Progenitor cell of endocrine pancreas (in vitro differentiated cells): Measurements from ENCODE around the gene IDI1. TPM values are rescaled to one million over a fixed set of nuclear protein-coding genes. Genes with fewer than 3 reads are reported as not detected.

ENCODE experiments used
- DNase-seq: peaks from one replicate; pipeline ENCODE4 v3.0.0; 2021; ENCODE audit warnings: low spot score; ENCODE audit not compliant: unreplicated experiment
- H3K27ac Mint-ChIP-seq: 2 replicates; pipeline ENCODE4 v1.8.0; 2021; ENCODE audit warnings: mild to moderate bottlenecking, moderate library complexity, mixed read lengths
- H3K27me3 Mint-ChIP-seq: 2 replicates; pipeline ENCODE4 v1.8.0; 2021; ENCODE audit warnings: mixed read lengths
- H3K36me3 Mint-ChIP-seq: 2 replicates; pipeline ENCODE4 v1.8.0; 2022; ENCODE audit warnings: mixed read lengths; ENCODE audit not compliant: insufficient read depth
- H3K4me1 Mint-ChIP-seq: 2 replicates; pipeline ENCODE4 v1.8.0; 2021; ENCODE audit warnings: low read depth, mixed read lengths
- H3K4me3 Mint-ChIP-seq: 2 replicates; pipeline ENCODE4 v1.8.0; 2021; ENCODE audit warnings: low read depth, mild to moderate bottlenecking, moderate library complexity, mixed read lengths
- H3K9me3 Mint-ChIP-seq: 2 replicates; pipeline ENCODE4 v1.8.0; 2021; ENCODE audit warnings: low read depth, mixed read lengths
- total RNA-seq: library from RNA; stranded (reverse); gene quantifications from 2 replicates; pipeline ENCODE4 v1.2.1, GENCODE V29; 2021
- TF ChIP-seq, protein P1 (sequence below): fragments of 200-600 bp; sonication (generic); IDR thresholded peaks from one replicate; pipeline ENCODE4 v1.5.0; 2021; ENCODE audit warnings: antibody characterized with exemption, mild to moderate bottlenecking; ENCODE audit not compliant: unreplicated experiment

IDI1 gene
- total RNA-seq, 1 donor from 2014 or later, result 46.3 TPM

DNA sequence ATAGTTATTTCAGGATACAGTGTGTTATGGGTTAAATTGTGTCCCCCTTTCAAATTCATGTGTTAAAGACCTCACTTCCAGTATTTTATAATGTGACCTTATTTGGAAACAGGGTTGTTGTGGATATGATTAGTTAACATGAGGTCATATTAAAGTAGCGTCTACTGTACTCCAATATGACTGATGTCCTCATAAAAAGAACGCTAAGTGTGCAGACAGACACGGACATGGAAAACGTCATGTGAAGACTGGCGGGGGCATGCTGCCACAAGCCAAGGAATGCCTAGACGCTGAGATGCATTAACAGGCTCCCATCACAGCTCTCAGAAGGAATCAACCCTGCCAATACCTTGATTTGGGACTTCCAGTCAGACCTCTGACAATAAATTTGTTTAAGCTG lies 5.8 kb upstream of the IDI1 start:
- no peak for DNase-seq
- H3K4me3 Mint-ChIP-seq, result peak overlapping the region; percentile 91
- no peaks in the 10 kb centered on the region for H3K27me3 Mint-ChIP-seq
- peaks cover 7% of the 10 kb centered on the region for H3K36me3 Mint-ChIP-seq
- peak overlapping the region; percentile 71 for H3K27ac Mint-ChIP-seq
- H3K9me3 Mint-ChIP-seq, result no peaks in the 10 kb centered on the region
- TF ChIP-seq, protein P1, sequence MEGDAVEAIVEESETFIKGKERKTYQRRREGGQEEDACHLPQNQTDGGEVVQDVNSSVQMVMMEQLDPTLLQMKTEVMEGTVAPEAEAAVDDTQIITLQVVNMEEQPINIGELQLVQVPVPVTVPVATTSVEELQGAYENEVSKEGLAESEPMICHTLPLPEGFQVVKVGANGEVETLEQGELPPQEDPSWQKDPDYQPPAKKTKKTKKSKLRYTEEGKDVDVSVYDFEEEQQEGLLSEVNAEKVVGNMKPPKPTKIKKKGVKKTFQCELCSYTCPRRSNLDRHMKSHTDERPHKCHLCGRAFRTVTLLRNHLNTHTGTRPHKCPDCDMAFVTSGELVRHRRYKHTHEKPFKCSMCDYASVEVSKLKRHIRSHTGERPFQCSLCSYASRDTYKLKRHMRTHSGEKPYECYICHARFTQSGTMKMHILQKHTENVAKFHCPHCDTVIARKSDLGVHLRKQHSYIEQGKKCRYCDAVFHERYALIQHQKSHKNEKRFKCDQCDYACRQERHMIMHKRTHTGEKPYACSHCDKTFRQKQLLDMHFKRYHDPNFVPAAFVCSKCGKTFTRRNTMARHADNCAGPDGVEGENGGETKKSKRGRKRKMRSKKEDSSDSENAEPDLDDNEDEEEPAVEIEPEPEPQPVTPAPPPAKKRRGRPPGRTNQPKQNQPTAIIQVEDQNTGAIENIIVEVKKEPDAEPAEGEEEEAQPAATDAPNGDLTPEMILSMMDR, result no peak
- peaks cover 35% of the 10 kb centered on the region for H3K4me1 Mint-ChIP-seq

DNA sequence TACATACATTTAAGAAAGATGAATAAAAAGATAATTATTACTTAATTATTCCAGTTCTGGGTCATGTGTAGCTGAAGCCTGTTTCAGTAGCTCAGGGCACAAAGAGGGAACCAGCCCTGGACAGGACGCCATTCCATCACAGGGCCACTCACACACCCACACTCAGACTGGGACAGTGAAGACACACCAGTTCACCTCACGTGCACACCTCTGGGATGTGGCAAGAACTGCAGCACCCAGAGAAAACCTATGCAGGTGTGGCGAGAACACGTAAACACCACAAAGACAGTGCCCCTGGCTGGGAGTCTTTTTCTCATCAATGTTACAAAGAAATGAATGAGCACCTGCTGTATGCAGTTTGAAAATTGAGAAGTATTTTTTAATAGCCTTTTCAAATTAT lies 1.6 kb upstream of the IDI1 start:
- TF ChIP-seq, protein P1, result peak; percentile 31
- DNase-seq, result no peak
- Mint-ChIP-seq H3K27ac (peak overlapping the region; percentile 84), H3K9me3 (no peaks in the 10 kb centered on the region), H3K36me3 (peaks cover 7% of the 10 kb centered on the region), H3K27me3 (no peaks in the 10 kb centered on the region), H3K4me1 (peaks cover 30% of the 10 kb centered on the region), H3K4me3 (peak overlapping the region; percentile 91)

DNA sequence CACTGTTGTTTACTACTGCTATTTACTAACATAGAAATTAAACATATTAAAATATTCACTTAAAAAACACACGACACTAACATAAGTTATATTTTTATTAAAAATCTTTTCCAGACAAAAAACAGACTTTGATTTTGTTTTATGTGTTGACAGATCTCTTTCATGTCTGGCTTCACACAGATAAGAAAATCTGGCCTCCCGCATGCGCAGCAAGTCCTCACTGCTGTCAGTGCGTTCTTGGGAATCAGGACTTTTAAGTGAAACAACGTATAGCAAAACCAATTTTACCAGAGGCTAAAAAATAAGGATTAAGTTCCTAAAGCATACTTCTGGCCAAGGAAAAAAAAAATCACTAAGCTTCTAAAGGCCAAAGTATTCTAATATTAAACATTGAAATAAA lies 1.2 kb upstream of the IDI1 start:
- no peak for DNase-seq
- Mint-ChIP-seq H3K4me3 (peak overlapping the region; percentile 91), H3K36me3 (peaks cover 8% of the 10 kb centered on the region), H3K4me1 (peaks cover 31% of the 10 kb centered on the region), H3K9me3 (no peaks in the 10 kb centered on the region), H3K27ac (peak overlapping the region; percentile 99), H3K27me3 (no peaks in the 10 kb centered on the region)
- TF ChIP-seq, protein P1, result no peak

DNA sequence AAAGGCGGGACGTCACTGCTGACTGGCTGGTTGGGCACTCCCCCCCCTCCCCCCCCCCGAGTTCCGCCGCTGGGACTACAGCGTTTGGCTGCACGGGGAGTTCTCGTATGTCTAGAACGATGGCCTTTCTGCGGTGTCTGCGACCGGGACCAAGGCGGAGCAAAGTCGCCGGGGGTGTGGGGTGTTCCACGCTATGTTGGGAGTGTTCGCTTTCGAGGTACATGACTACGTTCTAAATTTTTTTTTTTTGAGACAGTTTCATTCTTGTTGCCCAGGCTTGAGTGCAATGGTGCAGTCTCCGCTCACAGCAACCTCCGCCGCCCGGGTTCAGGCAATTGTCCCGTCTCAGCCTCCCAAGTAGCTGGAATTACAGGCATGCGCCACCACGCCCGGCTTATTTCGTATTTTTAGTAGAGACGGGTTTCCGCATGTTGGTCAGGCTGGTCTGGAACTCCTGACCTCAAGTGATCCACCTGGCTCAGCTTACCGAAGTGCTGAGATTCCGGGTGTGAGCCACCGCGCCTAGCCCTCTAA lies 573 bp upstream of the IDI1 start:
- peaks cover 30% of the 10 kb centered on the region for H3K4me1 Mint-ChIP-seq
- no peak for DNase-seq

DNA sequence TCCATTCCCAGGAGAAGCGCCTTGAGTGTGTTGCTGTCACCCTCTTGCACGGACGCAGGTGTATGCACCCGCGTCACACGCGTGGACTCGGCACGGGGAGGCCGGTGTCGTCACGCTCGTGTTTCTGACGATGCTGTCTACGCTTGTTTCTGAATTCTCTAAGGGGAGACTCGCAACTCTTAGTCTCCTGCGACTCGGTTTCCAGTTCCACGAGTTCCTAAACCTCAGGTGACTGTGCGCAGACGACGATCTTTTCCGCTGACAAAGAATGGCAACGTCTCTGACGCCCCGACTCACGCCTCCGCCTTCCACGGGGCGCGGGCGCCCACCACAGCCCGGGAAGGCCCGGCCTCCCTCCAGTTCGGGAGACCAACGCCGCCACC lies 579 bp downstream of the IDI1 start:
- peak overlapping the region; percentile 91 for H3K4me3 Mint-ChIP-seq
- DNase-seq, result no peak
- no peaks in the 10 kb centered on the region for H3K27me3 Mint-ChIP-seq
- TF ChIP-seq, protein P1, result no peak
- peaks cover 18% of the 10 kb centered on the region for H3K36me3 Mint-ChIP-seq
- H3K9me3 Mint-ChIP-seq, result no peaks in the 10 kb centered on the region
- H3K4me1 Mint-ChIP-seq, result peaks cover 34% of the 10 kb centered on the region
- H3K27ac Mint-ChIP-seq, result peak overlapping the region; percentile 99

More for the DNA sequence above, 573 bp upstream of the IDI1 start:
- H3K9me3 Mint-ChIP-seq, result no peaks in the 10 kb centered on the region
- peak overlapping the region; percentile 91 for H3K4me3 Mint-ChIP-seq
- H3K27ac Mint-ChIP-seq, result peak overlapping the region; percentile 99
- H3K36me3 Mint-ChIP-seq, result peaks cover 11% of the 10 kb centered on the region
- H3K27me3 Mint-ChIP-seq, result no peaks in the 10 kb centered on the region
- TF ChIP-seq, protein P1, result no peak
